ENCODE results near the gene IL10. TPM values are rescaled to one million over a fixed set of nuclear protein-coding genes. Genes with fewer than 3 reads are reported as not detected.

The IL10 gene
- total RNA-seq, 1 donor from 2014 or later, result not detected

DNA sequence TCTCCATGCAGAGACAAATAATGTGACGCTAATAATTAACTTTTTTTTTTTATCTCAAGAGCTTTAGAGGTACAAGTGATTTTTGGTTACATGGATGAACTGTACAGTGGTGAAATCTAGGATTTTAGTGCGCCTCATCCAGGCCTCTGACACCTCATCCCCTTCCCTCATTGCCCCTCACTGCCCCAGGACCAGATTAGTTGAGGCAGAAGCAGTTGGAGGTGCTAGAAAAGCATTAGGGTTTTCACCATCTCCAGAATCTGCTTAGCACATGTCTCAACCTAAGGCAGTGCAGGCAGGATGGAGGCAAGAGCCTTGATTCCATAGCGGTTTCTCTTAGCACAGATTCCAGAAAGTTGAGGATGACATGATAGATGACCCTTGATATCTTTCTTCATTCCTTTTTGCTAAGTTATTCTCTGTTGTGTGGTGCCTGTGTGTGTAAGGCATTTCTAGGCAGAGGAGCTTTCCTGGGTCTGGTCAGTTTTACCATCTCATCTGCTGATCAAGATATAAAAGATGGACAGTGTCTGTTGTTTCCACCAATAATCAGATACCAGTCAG lies 16.3 kb upstream of the IL10 start:
- no peak for TF ChIP-seq CTCF (IDR thresholded peaks at IDR 0.05; ENCODE audit: partially characterized antibody, unreplicated experiment)
- no peak overlapping the region for H3K27ac Mint-ChIP-seq (ENCODE audit: unreplicated experiment)
- DNase-seq, result no peak
- H3K36me3 Mint-ChIP-seq (ENCODE audit: unreplicated experiment), result no peaks in the 10 kb centered on the region
- H3K27me3 Mint-ChIP-seq (ENCODE audit: unreplicated experiment), result peaks cover 3% of the 10 kb centered on the region
- H3K4me1 Mint-ChIP-seq (ENCODE audit: low read depth, unreplicated experiment), result peaks cover 12% of the 10 kb centered on the region
- peaks cover 2% of the 10 kb centered on the region for H3K9me3 Mint-ChIP-seq (ENCODE audit: unreplicated experiment)
- no peak overlapping the region for H3K4me3 Mint-ChIP-seq (ENCODE audit: unreplicated experiment)

- no peak overlapping the region for H3K4me3 Mint-ChIP-seq (ENCODE audit: unreplicated experiment)
- no peak for TF ChIP-seq CTCF (IDR thresholded peaks at IDR 0.05; ENCODE audit: partially characterized antibody, unreplicated experiment)
- peaks cover 2% of the 10 kb centered on the region for H3K9me3 Mint-ChIP-seq (ENCODE audit: unreplicated experiment)
- peaks cover 3% of the 10 kb centered on the region for H3K27me3 Mint-ChIP-seq (ENCODE audit: unreplicated experiment)
- no peaks in the 10 kb centered on the region for H3K36me3 Mint-ChIP-seq (ENCODE audit: unreplicated experiment)
- DNase-seq, result no peak
- H3K4me1 Mint-ChIP-seq (ENCODE audit: low read depth, unreplicated experiment), result peaks cover 12% of the 10 kb centered on the region
- no peak overlapping the region for H3K27ac Mint-ChIP-seq (ENCODE audit: unreplicated experiment)
Measured at GRCh38 chr1:206787891-206788290, 15.6 kb upstream of the IL10 start.

DNA sequence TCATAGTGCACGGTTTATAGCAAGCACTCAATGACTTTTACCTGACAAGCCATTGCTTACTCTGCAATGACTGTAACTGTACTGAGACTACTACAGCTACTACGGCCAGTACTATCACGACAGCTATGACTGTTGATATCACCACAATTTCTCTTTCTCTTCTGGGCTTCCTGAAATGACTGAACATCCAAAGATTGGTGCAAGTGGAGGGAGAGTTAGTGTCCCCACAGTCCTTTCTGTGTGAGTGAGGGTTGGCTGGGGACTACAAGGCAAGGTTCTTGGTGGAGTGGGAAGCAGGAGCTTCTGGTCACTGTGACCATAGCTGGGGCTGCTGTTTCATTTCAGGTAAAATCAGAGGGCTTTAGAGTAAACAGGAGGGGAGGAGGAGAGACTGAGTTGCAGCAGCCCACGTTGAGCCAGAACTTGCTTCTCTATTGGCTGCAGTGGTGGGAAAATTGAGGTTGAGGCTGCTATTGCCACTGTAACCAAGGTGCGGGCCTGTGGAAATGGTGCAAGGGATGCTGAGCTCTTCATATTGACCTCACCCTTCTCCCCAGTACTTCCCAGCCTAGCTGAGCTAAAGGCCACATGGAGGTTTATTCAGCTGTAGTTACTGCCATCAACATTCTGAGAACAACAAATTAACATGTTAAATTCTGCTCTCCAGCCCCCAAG lies 14.1 kb upstream of the IL10 start:
- TF ChIP-seq CTCF (IDR thresholded peaks at IDR 0.05; ENCODE audit: partially characterized antibody, unreplicated experiment), result no peak
- Mint-ChIP-seq H3K4me3 (ENCODE audit: unreplicated experiment) (no peak overlapping the region), H3K27ac (ENCODE audit: unreplicated experiment) (no peak overlapping the region), H3K4me1 (ENCODE audit: low read depth, unreplicated experiment) (peaks cover 12% of the 10 kb centered on the region), H3K27me3 (ENCODE audit: unreplicated experiment) (peaks cover 3% of the 10 kb centered on the region), H3K36me3 (ENCODE audit: unreplicated experiment) (no peaks in the 10 kb centered on the region), H3K9me3 (ENCODE audit: unreplicated experiment) (peaks cover 2% of the 10 kb centered on the region)
- DNase-seq, result no peak

- H3K4me1 Mint-ChIP-seq (ENCODE audit: low read depth, unreplicated experiment), result peaks cover 12% of the 10 kb centered on the region
- H3K4me3 Mint-ChIP-seq (ENCODE audit: unreplicated experiment), result peak overlapping the region; percentile 50
- H3K9me3 Mint-ChIP-seq (ENCODE audit: unreplicated experiment), result peaks cover 2% of the 10 kb centered on the region
- H3K27me3 Mint-ChIP-seq (ENCODE audit: unreplicated experiment), result peaks cover 3% of the 10 kb centered on the region
- no peaks in the 10 kb centered on the region for H3K36me3 Mint-ChIP-seq (ENCODE audit: unreplicated experiment)
- DNase-seq, result no peak
- TF ChIP-seq CTCF (IDR thresholded peaks at IDR 0.05; ENCODE audit: partially characterized antibody, unreplicated experiment), result no peak
- no peak overlapping the region for H3K27ac Mint-ChIP-seq (ENCODE audit: unreplicated experiment)
Measured at GRCh38 chr1:206785182-206785765, 13.0 kb upstream of the IL10 start.

DNA sequence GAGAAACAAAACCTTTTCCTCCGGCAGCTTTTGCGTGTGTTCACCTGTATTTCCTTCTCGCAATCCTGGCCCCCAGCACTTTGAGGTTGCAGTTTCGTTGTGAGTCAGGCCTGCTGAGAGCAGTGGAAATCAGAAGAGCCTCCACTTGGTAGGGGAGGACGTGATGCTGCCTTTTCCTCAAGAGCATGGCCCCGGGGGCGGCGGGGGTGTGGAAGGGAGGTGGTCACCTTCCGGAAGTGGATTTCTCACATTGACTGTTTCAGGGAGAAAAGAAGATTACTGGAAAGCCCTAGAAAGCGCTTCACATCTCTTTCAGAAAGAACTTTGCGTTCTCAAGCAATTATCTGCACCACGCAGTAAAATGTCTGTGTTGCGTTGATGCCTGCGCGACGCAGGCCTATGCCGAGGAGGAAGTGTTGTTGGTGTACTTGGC lies 12.2 kb upstream of the IL10 start:
- H3K27ac Mint-ChIP-seq (ENCODE audit: unreplicated experiment), result no peak overlapping the region
- no peak for DNase-seq

More for the DNA sequence above, 12.2 kb upstream of the IL10 start:
- Mint-ChIP-seq H3K4me3 (ENCODE audit: unreplicated experiment) (no peak overlapping the region), H3K4me1 (ENCODE audit: low read depth, unreplicated experiment) (peaks cover 12% of the 10 kb centered on the region), H3K27me3 (ENCODE audit: unreplicated experiment) (peaks cover 3% of the 10 kb centered on the region), H3K9me3 (ENCODE audit: unreplicated experiment) (peaks cover 2% of the 10 kb centered on the region), H3K36me3 (ENCODE audit: unreplicated experiment) (no peaks in the 10 kb centered on the region)
- TF ChIP-seq CTCF (IDR thresholded peaks at IDR 0.05; ENCODE audit: partially characterized antibody, unreplicated experiment), result no peak
